Stimulated activated CD4-positive, alpha-beta T cell treated with anti-CD3 and anti-CD28 coated beads, Interleukin-12 subunit alpha, Interleukin-12 subunit beta, amount 100 ng/mL, for 24 hours (primary cell): Measurements from ENCODE around the gene ATXN7L1.

ENCODE experiments used
- DNase-seq, 2 experiments: peaks; one replicate each; pipeline ENCODE4 v3.0.0-alpha.2; 2020; ENCODE audit warnings: low read depth in 2 of 2

ATXN7L1 gene

GRCh38 chr7:105876091-105876963, at the start of gene ATXN7L1:
Gene ATXN7L1 (minus strand): TSS chr7:105876599. CDS start chr7:105876558, 41 bp downstream.
- peak; percentile 81 to 87 for DNase-seq

- no peak for DNase-seq
Measured at GRCh38 chr7:105926131-105926530, 49.7 kb upstream of the ATXN7L1 start.

- peak; percentile 1 to 31 for DNase-seq
Measured at GRCh38 chr7:105924945-105925344, 48.5 kb upstream of the ATXN7L1 start.

- no peak for DNase-seq
Measured at GRCh38 chr7:105920766-105921165, 44.4 kb upstream of the ATXN7L1 start.

- DNase-seq, result no peak
Measured at GRCh38 chr7:105917659-105918058, 41.3 kb upstream of the ATXN7L1 start.

- no peak for DNase-seq
Measured at GRCh38 chr7:105916603-105917002, 40.2 kb upstream of the ATXN7L1 start.

- no peak for DNase-seq
Measured at GRCh38 chr7:105913947-105914346, 37.5 kb upstream of the ATXN7L1 start.

- DNase-seq, result no peak
Measured at GRCh38 chr7:105911961-105912575, 35.7 kb upstream of the ATXN7L1 start.

GRCh38 chr7:105910172-105910571, 33.8 kb upstream of the ATXN7L1 start:
- DNase-seq, result no peak

GRCh38 chr7:105909742-105910141, 33.3 kb upstream of the ATXN7L1 start:
- no peak for DNase-seq

GRCh38 chr7:105907129-105907846, 30.9 kb upstream of the ATXN7L1 start:
- DNase-seq, result no peak

GRCh38 chr7:105906695-105907094, 30.3 kb upstream of the ATXN7L1 start:
- DNase-seq, result no peak

- no peak for DNase-seq
Measured at GRCh38 chr7:105905910-105906568, 29.6 kb upstream of the ATXN7L1 start.

GRCh38 chr7:105905209-105905909, 29.0 kb upstream of the ATXN7L1 start:
- DNase-seq, result no peak

- DNase-seq, result no peak
Measured at GRCh38 chr7:105904064-105904463, 27.7 kb upstream of the ATXN7L1 start.

- no peak for DNase-seq
Measured at GRCh38 chr7:105902325-105902911, 26.0 kb upstream of the ATXN7L1 start.

GRCh38 chr7:105897999-105898398, 21.6 kb upstream of the ATXN7L1 start:
- DNase-seq, result no peak

GRCh38 chr7:105896407-105896911, 20.1 kb upstream of the ATXN7L1 start:
- DNase-seq, result no peak

GRCh38 chr7:105894131-105894530, 17.7 kb upstream of the ATXN7L1 start:
- no peak for DNase-seq

GRCh38 chr7:105892387-105892786, 16.0 kb upstream of the ATXN7L1 start:
- DNase-seq, result no peak
